Measurements from ENCODE around the gene NEU1.
A peak's percentile ranks its signal among the peaks of the same experiment; 100 is the strongest.
"Not testable (repeated sequence)": the region's sequence is repeated elsewhere in the genome, so short reads cannot be mapped to it uniquely, and the experiment has no call there.

The NEU1 gene

GRCh38 chr6:31817133-31817928 is 45.3 kb downstream of the NEU1 start:
- not testable (repeated sequence) for H3K9me3 ChIP-seq (ENCODE audit: control insufficient read depth, insufficient read depth, low read length); H3K4me1 ChIP-seq (ENCODE audit: insufficient read depth, low read length); H3K36me3 ChIP-seq (ENCODE audit: insufficient read depth, low read length)
- peak overlapping the region; percentile 21; the same call in 1 of the 2 replicates for H3K9ac ChIP-seq (ENCODE audit: low read depth, low read length)

GRCh38 chr6:31815025-31815838 is 47.4 kb downstream of the NEU1 start, which contains the start of the genes HSPA1A and HSPA1L:
TSS of gene HSPA1A (plus strand) at chr6:31815543. CDS start at chr6:31815757, 214 bp downstream.
TSS of gene HSPA1L (minus strand) at chr6:31815283. CDS start at chr6:31811972, 3,311 bp downstream.
- Histone ChIP-seq H3K9me3 (ENCODE audit: control insufficient read depth, insufficient read depth, low read length) (no peaks in the 10 kb centered on the region), H3K4me1 (ENCODE audit: insufficient read depth, low read length) (0 out of 2 replicates have a peak, but pooled peaks cover 3% of the 10 kb centered on the region), H3K36me3 (ENCODE audit: insufficient read depth, low read length) (no peaks in the 10 kb centered on the region), H3K9ac (ENCODE audit: low read depth, low read length) (peak within 1 kb of the TSS; percentile 79)

DNA sequence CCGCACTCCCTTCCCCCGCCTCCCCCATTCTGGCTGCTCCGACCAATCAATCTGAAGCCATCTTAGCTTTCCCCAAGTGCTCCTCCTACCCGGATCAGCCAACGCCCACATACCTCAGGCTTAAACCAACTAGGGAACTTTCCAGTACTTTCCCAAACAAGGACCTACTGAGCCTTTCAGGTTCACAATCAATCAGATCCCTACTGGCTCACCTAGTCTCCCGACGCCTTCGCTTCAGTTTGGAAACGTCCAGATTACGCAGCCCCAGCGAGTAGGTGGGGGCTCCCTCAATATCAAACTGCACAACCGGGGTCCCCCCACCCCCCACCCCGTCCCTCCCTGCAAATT is 48.0 kb downstream of the NEU1 start:
- H3K9ac ChIP-seq (ENCODE audit: low read depth, low read length) = peak overlapping the region; percentile 79; the same call in 1 of the 2 replicates
- 0 out of 2 replicates have a peak, but pooled peaks cover 3% of the 10 kb centered on the region for H3K4me1 ChIP-seq (ENCODE audit: insufficient read depth, low read length)
- H3K36me3 ChIP-seq (ENCODE audit: insufficient read depth, low read length) = no peaks in the 10 kb centered on the region
- no peaks in the 10 kb centered on the region for H3K9me3 ChIP-seq (ENCODE audit: control insufficient read depth, insufficient read depth, low read length)

DNA sequence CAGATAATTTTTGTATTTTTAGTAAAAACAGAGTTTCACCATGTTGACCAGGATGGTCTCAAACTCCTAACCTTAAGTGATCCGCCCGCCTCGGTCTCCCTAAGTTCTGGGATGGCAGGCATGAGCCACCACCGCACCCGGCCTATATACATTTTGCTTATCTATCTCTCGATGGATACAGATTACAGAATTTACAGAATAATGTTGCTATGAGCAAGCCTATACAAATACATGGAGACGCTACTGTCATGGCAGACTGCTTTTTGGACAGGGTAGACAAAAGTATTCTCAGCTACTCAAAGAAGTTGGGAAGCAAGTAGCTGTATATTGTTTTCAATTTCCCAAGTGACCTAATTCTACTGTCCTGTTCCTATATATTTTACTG is 49.2 kb downstream of the NEU1 start:
- Histone ChIP-seq H3K36me3 (ENCODE audit: insufficient read depth, low read length) (no peaks in the 10 kb centered on the region), H3K9me3 (ENCODE audit: control insufficient read depth, insufficient read depth, low read length) (no peaks in the 10 kb centered on the region), H3K4me1 (ENCODE audit: insufficient read depth, low read length) (0 out of 2 replicates have a peak, but pooled peaks cover 3% of the 10 kb centered on the region), H3K9ac (ENCODE audit: low read depth, low read length) (peak overlapping the region; percentile 62)

DNA sequence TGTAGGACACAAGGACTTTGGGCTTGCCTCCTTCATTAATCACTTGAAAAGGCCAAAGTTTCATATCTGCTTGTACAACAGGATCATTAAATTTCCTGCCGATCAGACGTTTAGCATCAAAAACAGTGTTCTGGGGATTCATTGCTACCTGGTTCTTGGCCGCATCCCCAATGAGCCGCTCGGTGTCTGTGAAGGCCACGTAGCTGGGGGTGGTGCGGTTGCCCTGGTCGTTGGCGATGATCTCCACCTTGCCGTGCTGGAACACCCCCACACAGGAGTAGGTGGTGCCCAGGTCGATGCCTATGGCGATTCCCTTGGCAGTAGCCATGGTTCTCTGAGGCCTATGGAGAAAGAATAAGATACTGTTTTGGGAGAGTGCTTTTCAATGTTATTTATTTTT is 51.0 kb downstream of the NEU1 start:
- Histone ChIP-seq H3K36me3 (ENCODE audit: insufficient read depth, low read length) (no peaks in the 10 kb centered on the region), H3K4me1 (ENCODE audit: insufficient read depth, low read length) (no peaks in the 10 kb centered on the region), H3K9ac (ENCODE audit: low read depth, low read length) (no peak overlapping the region), H3K9me3 (ENCODE audit: control insufficient read depth, insufficient read depth, low read length) (no peaks in the 10 kb centered on the region)

DNA sequence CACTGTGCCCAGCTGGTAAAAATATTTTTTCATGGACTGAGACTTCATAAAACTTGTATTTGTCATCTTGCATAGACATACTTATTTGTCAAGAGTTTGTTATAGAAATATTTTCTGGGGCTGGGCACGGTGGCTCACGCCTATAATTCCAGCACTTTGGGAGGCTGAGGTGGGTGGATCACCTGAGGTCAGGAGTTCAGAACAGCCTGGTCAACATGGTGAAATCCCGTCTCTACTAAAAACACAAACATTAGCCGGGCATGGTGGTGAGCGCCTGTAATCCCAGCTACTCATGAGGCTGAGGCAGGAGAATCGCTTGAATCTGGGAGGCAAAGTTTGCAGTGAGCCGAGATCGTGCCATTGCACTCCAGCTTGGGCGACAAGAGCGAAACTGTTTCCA is 54.0 kb downstream of the NEU1 start:
- not testable (repeated sequence) for H3K4me1 ChIP-seq (ENCODE audit: insufficient read depth, low read length); H3K9ac ChIP-seq (ENCODE audit: low read depth, low read length); H3K36me3 ChIP-seq (ENCODE audit: insufficient read depth, low read length); H3K9me3 ChIP-seq (ENCODE audit: control insufficient read depth, insufficient read depth, low read length)
